LNCaP clone FGC (cell line): Measurements from ENCODE around the gene ACSM2A.
"Not testable (repeated sequence)": the region's sequence is repeated elsewhere in the genome, so short reads cannot be mapped to it uniquely, and the experiment has no call there.

ENCODE experiments used
- DNase-seq: peaks from one replicate; pipeline ENCODE4 v3.0.0-alpha.2; 2011; ENCODE audit warnings: low read depth
- H3K4me3 ChIP-seq: 2 replicates; pipeline ENCODE4 v1.5.1; 2011; ENCODE audit warnings: mild to moderate bottlenecking, low read depth, low read length, control low read depth
- TF ChIP-seq, protein P1 (sequence below): IDR thresholded peaks from 2 replicates; pipeline ENCODE4 v1.5.1; 2012; ENCODE audit warnings: mild to moderate bottlenecking; ENCODE audit not compliant: control insufficient read depth, insufficient read depth; ENCODE audit errors: extremely low read depth

The ACSM2A gene

DNA sequence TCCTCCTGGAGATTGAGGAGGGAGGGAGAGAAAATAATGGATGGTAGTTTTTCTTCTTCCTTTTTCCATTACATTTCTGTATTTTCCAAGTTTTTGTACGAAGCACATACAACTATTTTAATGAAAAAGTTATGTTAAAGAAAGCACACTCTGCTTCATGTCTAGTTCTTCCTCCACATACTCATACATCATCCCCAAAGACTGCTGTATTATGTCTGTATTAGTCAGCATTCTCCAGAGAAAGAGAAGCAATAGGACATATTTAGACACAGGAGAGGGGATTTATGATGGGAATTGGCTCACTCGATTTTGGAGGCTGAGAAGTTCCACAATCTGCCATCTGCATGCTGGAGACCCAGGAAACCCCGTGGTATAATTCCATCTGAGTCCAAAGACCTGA is 10.1 kb upstream of the ACSM2A start:
- TF ChIP-seq, protein P1, sequence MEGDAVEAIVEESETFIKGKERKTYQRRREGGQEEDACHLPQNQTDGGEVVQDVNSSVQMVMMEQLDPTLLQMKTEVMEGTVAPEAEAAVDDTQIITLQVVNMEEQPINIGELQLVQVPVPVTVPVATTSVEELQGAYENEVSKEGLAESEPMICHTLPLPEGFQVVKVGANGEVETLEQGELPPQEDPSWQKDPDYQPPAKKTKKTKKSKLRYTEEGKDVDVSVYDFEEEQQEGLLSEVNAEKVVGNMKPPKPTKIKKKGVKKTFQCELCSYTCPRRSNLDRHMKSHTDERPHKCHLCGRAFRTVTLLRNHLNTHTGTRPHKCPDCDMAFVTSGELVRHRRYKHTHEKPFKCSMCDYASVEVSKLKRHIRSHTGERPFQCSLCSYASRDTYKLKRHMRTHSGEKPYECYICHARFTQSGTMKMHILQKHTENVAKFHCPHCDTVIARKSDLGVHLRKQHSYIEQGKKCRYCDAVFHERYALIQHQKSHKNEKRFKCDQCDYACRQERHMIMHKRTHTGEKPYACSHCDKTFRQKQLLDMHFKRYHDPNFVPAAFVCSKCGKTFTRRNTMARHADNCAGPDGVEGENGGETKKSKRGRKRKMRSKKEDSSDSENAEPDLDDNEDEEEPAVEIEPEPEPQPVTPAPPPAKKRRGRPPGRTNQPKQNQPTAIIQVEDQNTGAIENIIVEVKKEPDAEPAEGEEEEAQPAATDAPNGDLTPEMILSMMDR: no peak
- no peak for DNase-seq
- no peak overlapping the region for H3K4me3 ChIP-seq

DNA sequence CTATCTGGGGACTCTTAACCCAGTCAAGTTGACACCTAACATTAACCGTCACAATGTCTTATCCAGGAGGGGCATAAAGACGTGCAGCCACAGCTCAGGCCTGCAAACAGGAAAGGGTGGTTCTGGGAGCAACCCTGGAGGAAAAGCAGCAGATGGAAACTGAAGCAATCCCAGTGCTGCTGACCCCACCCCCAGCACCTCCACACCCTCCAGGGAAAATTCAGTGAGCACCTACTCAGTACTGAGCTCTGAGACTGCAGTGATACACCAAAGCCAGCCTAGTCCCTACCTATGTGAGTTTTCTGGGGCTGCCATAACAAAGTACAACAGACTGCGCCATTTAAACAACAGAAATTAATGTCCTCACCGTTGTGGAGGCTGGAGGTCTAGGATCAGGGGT is 9.5 kb upstream of the ACSM2A start:
- H3K4me3 ChIP-seq: not testable (repeated sequence)

DNA sequence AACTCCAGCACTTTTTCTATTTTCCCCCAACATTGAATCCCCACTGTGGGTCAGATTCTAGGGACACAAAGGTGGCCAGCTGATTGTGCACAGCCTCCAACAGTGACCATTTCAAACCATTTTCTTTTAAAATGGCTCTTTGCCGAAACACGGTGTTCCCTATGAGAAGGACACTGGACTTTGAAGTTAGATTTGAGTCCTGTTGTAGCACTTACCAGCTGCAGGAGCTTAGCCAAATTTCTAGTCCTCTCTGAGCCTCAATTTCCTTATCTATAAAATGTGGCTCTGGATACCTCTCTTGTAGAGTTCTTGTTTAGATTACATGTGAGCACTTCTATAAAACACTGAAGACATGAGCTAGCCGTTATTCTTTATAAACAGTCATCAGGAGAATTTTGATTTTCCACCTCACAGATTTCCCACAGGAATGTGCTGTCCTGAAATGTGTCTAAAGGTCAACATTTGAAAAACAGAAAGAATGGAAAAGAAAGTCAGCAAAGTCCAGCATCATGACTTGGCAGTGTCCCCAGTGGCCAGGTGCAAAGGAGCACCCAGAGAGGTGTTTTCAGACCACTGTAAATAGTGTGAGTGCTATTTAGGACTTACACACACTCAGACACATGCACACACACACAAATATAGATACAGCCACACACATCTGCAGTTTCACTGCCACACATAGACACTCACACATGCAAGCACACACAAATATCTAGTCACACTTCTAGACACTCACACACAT is 4.5 kb upstream of the ACSM2A start:
- H3K4me3 ChIP-seq, DNase-seq: not testable (repeated sequence)

More for the DNA sequence above, 9.5 kb upstream of the ACSM2A start:
- DNase-seq: not testable (repeated sequence)

DNA sequence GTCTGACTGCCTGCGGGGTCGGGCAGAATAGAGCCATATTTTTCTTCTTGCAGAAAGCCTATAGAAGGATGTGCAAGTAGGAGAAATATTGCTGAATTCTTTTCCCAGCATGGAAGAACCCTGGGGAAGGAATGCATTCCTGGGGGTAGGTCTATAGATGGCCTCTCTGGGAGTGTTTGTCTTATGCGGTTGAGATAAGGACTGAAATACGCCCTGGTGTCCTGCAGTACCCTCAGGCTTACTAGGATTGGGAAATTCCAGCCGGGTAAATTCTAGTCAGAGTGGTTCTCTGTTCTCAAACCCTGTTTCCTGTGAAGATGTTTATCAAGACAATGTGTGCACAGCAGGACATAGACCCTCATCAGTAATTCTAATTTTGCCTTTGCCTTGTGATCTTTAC is 2.3 kb downstream of the ACSM2A start:
- H3K4me3 ChIP-seq, DNase-seq: not testable (repeated sequence)

DNA sequence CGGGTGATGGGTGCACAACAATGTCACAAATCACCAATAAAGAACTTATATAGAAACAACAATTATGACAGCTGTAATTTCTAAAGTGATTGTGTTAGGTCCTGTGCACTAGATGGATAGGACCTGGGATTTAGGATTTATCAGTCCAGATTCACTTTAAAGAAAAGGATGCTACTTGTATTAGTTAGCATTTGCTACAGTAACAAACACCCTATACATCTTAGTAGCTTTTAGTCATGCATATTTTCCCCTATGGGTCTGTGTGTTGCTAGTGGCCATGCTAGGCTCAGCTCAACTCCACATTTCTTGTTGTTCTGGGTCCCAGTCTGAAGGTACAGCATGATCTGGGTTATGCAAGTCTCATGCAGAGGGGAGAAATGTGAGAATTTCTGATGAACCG is 7.9 kb downstream of the ACSM2A start:
- not testable (repeated sequence) for DNase-seq, H3K4me3 ChIP-seq

DNA sequence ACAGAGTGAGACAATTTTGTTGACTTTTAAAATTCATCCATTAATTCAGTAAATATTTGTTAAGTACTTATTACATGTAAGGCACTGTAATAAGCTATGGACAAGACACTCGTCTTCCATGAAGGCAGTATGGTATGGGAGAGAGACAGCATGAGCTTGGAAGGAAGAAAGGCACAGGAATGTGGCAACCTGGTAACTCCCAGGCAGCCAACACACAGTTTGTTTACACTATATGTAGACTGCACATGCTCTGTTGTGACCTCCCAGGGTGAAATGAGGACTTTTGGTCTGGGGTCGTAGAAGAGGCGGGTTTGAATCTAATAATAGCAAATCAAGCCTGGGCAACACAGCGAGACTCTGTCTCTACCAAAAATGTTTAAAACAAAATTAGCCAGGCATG is 9.0 kb downstream of the ACSM2A start:
- H3K4me3 ChIP-seq, DNase-seq: not testable (repeated sequence)

DNA sequence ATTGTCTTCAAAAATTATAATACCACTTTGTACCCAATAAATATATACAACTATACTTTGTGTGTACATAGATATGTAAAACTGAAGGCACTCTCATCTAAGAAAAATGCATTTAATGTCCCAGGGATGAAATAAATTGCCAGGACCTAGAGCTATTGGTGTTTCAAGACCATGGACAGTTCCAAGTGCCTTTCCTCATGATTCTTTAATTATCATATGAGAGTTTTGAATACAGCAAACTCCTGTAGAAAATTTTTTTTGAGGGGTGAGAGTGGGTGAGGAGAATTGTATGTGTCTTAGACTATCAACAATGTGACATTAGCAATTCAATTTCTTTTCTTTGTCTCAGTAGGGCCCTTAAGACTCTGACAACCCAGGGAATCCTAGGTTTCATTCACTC is 17.6 kb downstream of the ACSM2A start:
- DNase-seq: not testable (repeated sequence)

DNA sequence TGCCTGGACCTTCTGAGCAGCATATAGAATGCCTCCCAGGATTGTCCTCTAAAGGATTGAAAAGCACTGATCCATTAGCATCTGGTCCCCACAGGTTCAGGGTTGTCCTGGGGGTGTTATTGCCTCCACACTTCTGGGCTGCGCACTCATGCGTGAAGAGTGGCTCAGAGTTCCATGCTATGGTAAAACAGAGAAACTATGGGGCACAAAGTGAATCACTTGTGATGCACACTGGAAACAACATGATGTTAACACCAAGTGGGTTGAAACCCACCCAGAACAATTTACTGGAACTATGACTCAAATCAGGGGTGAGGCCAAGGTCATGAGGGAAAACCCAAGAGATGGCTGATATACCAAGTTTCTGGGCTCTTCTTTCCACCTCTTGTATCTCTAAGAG is 18.6 kb downstream of the ACSM2A start:
- not testable (repeated sequence) for H3K4me3 ChIP-seq, DNase-seq

More for the DNA sequence above, 17.6 kb downstream of the ACSM2A start:
- not testable (repeated sequence) for H3K4me3 ChIP-seq

DNA sequence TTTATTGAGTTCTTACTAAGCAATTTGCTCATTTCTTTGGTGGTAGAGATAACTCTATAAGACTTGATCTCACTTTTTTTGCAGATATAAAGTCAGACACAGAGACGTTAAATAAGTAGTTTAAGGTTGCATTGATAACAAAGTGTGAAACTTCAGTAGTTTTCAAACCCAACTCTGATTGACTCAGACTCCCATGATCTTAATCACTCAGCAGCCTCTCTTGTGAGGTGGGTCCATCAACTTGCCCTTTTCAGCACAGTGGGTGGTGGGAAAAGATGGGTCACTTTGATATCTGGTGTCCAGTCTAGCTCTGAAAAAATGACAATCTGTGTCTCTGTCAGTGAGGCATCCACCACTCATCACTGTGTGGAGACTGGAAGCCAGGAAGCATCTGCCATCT is 19.4 kb downstream of the ACSM2A start:
- not testable (repeated sequence) for DNase-seq, H3K4me3 ChIP-seq

DNA sequence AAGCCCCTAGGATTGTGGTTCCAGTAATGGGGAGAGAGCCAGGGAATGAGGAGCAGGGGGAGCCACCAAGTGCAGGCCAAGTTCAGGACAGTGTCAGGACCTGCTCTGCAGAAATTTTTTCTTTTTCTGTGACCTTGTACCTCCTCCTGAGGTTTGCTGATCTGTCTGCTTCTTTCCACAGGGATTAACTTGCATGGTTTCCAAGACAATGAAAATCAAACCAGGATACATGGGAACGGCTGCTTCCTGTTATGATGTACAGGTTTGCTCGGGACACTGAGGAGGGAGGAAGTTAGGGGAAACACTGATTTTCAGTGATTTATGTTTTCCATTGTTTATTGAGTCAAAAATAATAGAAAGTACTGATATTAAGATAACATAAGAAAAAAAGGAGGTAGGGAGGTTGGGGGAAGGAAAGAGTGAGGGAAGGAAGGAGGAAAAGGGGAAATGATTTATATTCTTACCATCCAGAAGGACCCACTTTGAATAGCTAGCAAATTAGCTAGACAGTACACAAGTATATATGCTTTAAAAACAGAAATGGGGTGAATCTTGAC is 25.9 kb downstream of the ACSM2A start:
- not testable (repeated sequence) for H3K4me3 ChIP-seq, DNase-seq

DNA sequence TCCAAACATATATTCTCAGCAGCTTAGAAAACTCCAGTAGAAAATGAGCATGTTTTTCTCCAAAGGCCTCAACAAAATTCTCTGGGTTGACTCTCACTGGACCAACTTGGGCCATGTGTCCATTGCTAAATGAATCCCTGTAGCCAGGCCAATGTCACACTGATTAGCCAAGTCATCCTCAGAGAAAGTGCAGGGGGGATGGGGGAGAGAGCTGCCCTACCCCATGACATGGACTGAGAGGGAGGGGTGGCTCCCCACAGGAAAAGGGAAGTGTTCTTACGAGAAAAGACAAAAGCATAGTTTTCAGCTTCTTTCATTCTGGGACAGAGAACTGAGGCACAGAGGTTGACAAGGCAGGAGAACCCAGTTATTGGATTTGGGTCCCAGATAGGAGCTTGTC is 32.7 kb downstream of the ACSM2A start:
- DNase-seq, H3K4me3 ChIP-seq: not testable (repeated sequence)

DNA sequence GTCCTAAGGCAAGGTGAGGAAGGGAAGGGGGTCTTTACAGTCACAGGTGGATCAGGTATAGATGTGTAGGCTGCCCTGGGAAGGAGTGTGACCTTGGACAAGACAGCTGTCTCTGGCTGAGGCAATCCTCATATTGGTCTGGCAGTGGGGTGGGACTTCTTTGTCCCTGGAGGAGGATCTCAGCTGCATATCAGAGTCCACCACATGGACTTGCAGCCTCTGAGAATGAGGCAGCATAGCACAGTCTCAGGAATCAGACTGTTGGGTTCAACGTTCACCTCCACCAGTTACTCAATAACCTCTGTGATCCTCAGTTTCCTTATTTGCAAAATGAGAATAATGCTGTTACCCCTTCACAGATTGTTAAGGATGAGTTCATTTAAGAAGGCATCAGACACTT is 33.4 kb downstream of the ACSM2A start:
- TF ChIP-seq, protein P1: no peak
- no peak for DNase-seq
- no peak overlapping the region for H3K4me3 ChIP-seq

DNA sequence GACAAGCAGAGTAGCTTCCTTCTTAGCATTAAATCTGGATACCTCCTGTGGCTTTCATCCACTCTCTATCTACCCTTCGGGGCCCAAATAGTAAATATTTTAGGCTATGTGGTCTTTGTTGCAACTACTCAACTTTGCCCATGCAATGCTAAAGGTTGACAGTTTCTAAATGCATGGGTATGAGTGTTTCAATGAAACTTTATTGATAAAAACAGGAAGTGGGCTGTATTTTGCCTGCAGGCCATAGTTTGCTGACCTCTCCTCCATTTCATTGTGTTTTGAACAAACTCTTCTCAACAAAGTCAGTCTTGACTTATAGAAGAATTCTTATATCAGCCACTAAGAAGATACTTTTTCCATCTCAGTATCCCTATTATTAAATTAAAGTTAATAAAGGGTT is 34.1 kb downstream of the ACSM2A start:
- TF ChIP-seq, protein P1: no peak
- H3K4me3 ChIP-seq: no peak overlapping the region
- no peak for DNase-seq

DNA sequence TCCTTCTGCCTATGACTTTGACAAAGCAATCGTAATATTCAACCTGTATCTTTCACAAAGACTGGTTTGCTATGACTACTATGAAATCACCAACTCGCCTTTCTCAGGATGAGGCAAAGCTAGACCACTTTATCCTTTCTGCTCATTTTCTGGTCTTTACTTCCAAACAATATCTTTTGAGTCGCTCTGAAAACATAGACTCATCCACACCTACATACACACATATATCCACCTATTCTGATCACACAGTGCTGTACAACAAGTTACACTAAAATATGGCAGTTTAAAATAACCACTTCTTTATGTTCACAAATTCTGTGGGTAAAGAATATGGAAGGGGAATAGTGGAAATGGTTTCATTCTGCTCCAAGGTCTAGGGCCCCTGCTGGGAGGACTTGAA is 39.7 kb downstream of the ACSM2A start:
- H3K4me3 ChIP-seq, DNase-seq: not testable (repeated sequence)

DNA sequence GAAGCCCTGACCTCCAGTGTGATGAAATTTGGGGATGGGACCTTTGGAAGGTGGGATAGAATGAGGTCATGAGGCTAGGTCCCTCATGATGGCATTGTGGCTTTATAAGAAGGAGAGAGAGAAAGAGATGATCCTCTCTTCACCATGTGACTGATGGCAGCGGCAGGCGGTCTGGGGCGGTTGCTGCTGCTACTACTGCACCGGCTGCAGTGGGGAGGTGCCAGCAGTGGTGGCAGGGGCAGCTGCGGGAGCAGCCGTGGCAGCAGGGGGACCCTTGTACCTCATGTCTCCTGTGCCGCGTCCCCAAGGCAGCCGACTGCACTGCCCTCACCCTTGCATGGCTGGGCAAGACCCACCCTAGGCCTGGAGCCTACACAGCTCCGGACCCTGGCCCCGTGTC is 40.1 kb downstream of the ACSM2A start:
- not testable (repeated sequence) for H3K4me3 ChIP-seq, DNase-seq
